HEK293T (cell line): ENCODE data around the gene RUVBL2.

Experiments
- CTCF ChIA-PET: fragments of 350-600 bp; formaldehyde crosslinking; extraction: SDS; loops from one replicate; lab custom pipeline; 2021; ENCODE audit warnings: antibody characterized with exemption, inconsistent platforms; lab: Yijun Ruan, JAX
- POLR2A ChIA-PET: fragments of 350-600 bp; formaldehyde crosslinking; extraction: SDS; loops from one replicate; lab custom pipeline; 2020; ENCODE audit warnings: antibody characterized with exemption, inconsistent platforms; lab: Yijun Ruan, JAX
- DNase-seq: peaks from one replicate; pipeline ENCODE4 v3.0.0; 2012; ENCODE audit warnings: mixed read lengths; ENCODE audit errors: extremely low spot score
- ARNT ChIP-seq: fragments of 450-650 bp; IDR thresholded peaks from 2 replicates; pipeline ENCODE4 v1.6.1; 2017; ENCODE audit warnings: mild to moderate bottlenecking
- BHLHE40 ChIP-seq: fragments of 450-650 bp; IDR thresholded peaks from 2 replicates; pipeline ENCODE4 v1.6.1; 2016; ENCODE audit warnings: mild to moderate bottlenecking, moderate library complexity, borderline replicate concordance
- CTBP1 ChIP-seq: fragments of 450-650 bp; IDR thresholded peaks from 2 replicates; pipeline ENCODE4 v1.6.1; 2016; ENCODE audit warnings: borderline replicate concordance
- ELF4 ChIP-seq: fragments of 450-650 bp; IDR thresholded peaks from 2 replicates; pipeline ENCODE4 v1.6.1; 2017; ENCODE audit warnings: antibody characterized with exemption
- FOXA1 ChIP-seq: fragments of 450-650 bp; IDR thresholded peaks from 2 replicates; pipeline ENCODE4 v1.6.1; 2016; ENCODE audit warnings: mild to moderate bottlenecking
- FOXK2 ChIP-seq: fragments of 450-650 bp; IDR thresholded peaks from 2 replicates; pipeline ENCODE4 v1.6.1; 2016; ENCODE audit warnings: mild to moderate bottlenecking
- FOXM1 ChIP-seq: fragments of 450-650 bp; IDR thresholded peaks from 2 replicates; pipeline ENCODE4 v1.6.1; 2017; ENCODE audit warnings: mild to moderate bottlenecking, borderline replicate concordance
- HDGF ChIP-seq: fragments of 450-650 bp; IDR thresholded peaks from 2 replicates; pipeline ENCODE4 v1.6.1; 2017; ENCODE audit warnings: antibody characterized with exemption, borderline replicate concordance
- L3MBTL2 ChIP-seq: fragments of 450-650 bp; conservative IDR thresholded peaks from 2 replicates; pipeline ENCODE4 v1.6.1; 2016; ENCODE audit warnings: mild to moderate bottlenecking
- LEF1 ChIP-seq: fragments of 450-650 bp; IDR thresholded peaks from 2 replicates; pipeline ENCODE4 v1.6.1; 2017; ENCODE audit warnings: mild to moderate bottlenecking, borderline replicate concordance
- NFRKB ChIP-seq: fragments of 450-650 bp; IDR thresholded peaks from 2 replicates; pipeline ENCODE4 v1.6.1; 2016; ENCODE audit warnings: mild to moderate bottlenecking, moderate library complexity
- SP1 ChIP-seq: fragments of 450-650 bp; IDR thresholded peaks from 2 replicates; pipeline ENCODE4 v1.6.1; 2017
- SUZ12 ChIP-seq: fragments of 450-650 bp; IDR thresholded peaks from 2 replicates; pipeline ENCODE4 v1.6.1; 2016; ENCODE audit warnings: mild to moderate bottlenecking
- TARDBP ChIP-seq: fragments of 450-650 bp; IDR thresholded peaks from 2 replicates; pipeline ENCODE4 v1.6.1; 2016
- ZNF384 ChIP-seq: fragments of 450-650 bp; IDR thresholded peaks from 2 replicates; pipeline ENCODE4 v1.6.1; 2016
- TF ChIP-seq, protein P1 (sequence below): fragments of 450-650 bp; IDR thresholded peaks from 2 replicates; pipeline ENCODE4 v1.6.1; 2016

The RUVBL2 gene

DNA sequence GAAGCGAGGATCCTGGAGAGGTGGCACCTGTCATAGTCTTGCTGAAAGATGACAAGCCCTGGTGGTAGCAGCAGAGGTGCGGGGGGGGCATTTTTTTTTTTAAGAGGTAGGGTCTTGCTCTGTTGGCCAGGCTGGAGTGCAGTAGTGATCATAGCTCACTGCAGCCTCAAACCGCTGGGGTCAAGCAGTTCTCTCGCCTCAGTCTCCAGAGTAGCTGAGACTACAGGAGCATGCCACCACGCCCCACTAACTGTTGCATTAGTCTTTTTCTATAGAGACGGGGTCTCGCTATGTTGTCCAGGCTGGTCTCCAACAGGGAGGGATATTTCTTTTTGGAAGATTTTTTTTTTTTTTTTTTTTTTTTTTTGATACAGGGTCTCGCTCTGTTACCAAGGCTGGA is 35.7 kb upstream of the RUVBL2 start:
- POLR2A ChIA-PET, result no interaction called here
- TF ChIP-seq FOXK2 (no peak), SUZ12 (no peak), HDGF (no peak), LEF1 (no peak), BHLHE40 (no peak), ARNT (no peak), L3MBTL2 (no peak), ZNF384 (no peak), NFRKB (no peak), CTBP1 (no peak), FOXM1 (no peak), FOXA1 (no peak), TARDBP (no peak), SP1 (no peak)
- TF ChIP-seq, protein P1, sequence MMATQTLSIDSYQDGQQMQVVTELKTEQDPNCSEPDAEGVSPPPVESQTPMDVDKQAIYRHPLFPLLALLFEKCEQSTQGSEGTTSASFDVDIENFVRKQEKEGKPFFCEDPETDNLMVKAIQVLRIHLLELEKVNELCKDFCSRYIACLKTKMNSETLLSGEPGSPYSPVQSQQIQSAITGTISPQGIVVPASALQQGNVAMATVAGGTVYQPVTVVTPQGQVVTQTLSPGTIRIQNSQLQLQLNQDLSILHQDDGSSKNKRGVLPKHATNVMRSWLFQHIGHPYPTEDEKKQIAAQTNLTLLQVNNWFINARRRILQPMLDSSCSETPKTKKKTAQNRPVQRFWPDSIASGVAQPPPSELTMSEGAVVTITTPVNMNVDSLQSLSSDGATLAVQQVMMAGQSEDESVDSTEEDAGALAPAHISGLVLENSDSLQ, result no peak
- CTCF ChIA-PET, result no interaction called here
- no peak for DNase-seq

DNA sequence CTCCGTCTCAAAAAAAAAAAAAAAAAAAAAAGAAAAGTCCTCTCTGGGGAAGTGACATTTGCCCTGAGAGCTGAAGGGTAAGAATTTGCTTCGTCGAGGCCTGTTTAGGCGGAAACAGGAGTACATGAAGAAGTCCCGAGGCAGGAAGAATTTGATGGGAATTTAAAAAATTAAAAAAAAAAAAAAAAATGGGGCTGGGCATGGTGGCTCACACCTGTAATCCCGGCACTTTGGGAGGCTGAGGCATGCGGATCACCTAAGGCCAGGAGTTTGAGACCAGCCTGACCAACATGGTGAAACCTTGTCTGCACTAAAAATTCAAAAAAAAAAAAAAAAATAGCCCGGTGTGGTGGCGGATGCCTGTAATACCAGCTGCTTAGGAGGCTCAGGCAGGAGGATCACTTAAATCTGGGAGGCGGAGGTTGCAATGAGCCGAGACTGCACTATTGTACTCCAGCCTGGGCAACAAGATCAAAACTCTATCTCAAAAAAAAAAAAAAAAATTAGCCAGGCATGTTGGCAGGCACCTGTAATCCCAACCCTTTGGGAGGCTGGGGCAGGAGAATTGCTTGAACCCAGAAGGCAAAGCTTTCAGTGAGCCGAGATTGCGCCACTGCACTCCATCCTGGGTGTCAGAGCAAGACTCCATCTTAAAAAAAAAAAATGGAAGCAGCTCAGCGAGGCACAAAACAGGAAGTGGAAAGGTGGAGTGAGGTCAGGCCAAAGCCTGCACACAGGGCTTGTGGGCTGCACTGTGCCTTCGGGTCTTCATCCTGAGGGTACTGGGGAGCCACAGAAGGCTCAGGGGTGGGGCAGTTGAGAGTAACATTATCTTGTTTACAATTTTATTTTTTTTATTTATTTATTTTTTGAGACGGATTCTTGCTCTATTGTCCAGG is 34.1 kb upstream of the RUVBL2 start:
- POLR2A ChIA-PET, result no interaction called here
- no peak for DNase-seq
- CTCF ChIA-PET, result interaction anchor here (0.6 to 0.9 kb wide), 2 partner anchors 11 to 114 kb away, joined by 3 read pairs; no protein-coding TSS in a partner anchor
- TF ChIP-seq LEF1, result no peak
- TF ChIP-seq ELF4, result no peak
- TF ChIP-seq, protein P1, result no peak
- no peak for TF ChIP-seq TARDBP
- no peak for TF ChIP-seq SUZ12
- TF ChIP-seq BHLHE40, result no peak
- TF ChIP-seq NFRKB, result no peak
- TF ChIP-seq SP1, result no peak
- no peak for TF ChIP-seq FOXA1
- TF ChIP-seq HDGF, result no peak
- no peak for TF ChIP-seq ARNT
- TF ChIP-seq FOXK2, result no peak
- no peak for TF ChIP-seq FOXM1
- no peak for TF ChIP-seq ZNF384
- TF ChIP-seq L3MBTL2, result no peak
- TF ChIP-seq CTBP1, result no peak

DNA sequence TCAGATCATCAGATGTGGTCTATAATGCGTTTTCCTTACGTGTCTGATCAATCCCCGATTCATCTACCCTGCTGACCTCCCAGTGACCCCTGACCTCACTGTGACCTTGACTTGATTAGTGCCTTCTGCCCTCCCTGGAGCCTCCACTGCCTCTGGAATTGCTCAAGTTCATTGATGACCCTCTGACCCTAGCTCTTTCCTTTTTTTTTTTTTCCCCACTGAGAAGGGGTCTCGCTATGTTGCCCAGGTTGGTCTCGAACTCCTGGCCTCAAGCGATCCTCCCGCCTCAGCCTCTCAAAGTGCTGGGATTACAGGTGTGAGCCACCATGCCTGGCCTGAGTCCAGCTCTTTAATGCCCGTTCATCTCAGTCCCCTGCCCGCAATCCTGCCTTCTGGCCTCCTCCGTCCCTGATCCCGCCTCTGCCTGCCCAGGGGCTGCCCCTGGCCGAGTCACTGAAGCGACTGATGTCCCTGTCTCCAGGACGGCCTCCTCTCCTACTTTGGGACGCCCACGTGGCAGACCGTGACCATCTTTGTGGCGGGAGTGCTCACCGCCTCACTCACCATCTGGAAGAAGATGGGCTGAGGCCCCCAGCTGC is 32.5 kb upstream of the RUVBL2 start:
- TF ChIP-seq SUZ12 (no peak), L3MBTL2 (0 out of 2 replicates have a peak, but pooled peaks have one; percentile 15), ARNT (no peak)
- CTCF ChIA-PET, result interaction anchor here (1.1 to 1.6 kb wide), 2 partner anchors 10 to 166 kb away, joined by 3 to 7 read pairs; no protein-coding TSS in a partner anchor
- POLR2A ChIA-PET, result interaction anchor here (1.3 to 1.5 kb wide), 2 partner anchors 87 to 89 kb away, joined by 6 to 9 read pairs; partner anchors contain the start of gene PPP1R15A
- no peak for DNase-seq

DNA sequence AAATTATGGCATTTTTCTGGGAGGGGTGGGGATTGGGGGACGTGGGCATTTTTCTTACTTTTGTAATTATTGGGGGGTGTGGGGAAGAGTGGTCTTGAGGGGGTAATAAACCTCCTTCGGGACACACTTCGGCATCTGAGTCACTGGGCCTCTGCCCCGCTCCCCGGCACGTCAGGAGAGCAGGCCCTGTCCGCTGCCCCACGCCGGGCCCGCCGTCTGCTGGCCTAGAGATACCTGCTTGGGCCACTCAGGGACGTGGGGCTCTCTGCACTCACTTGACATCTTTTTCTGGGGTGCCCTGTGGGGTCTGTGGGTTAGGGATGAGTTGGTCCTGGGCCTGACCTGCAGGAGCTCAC is 32.0 kb upstream of the RUVBL2 start:
- DNase-seq, result no peak
- ChIA-PET POLR2A (interaction anchor here (0.5 to 1.5 kb wide), 3 partner anchors 88 to 714 kb away, joined by 3 to 9 read pairs (median 6); partner anchors contain the start of gene PPP1R15A), CTCF (interaction anchor here (1.1 to 1.6 kb wide), 2 partner anchors 9 to 166 kb away, joined by 3 to 7 read pairs; no protein-coding TSS in a partner anchor)
- no peak for TF ChIP-seq FOXA1
- no peak for TF ChIP-seq HDGF
- no peak for TF ChIP-seq TARDBP
- TF ChIP-seq ARNT, result no peak
- TF ChIP-seq SP1, result no peak
- no peak for TF ChIP-seq FOXM1
- no peak for TF ChIP-seq NFRKB
- no peak for TF ChIP-seq ELF4
- no peak for TF ChIP-seq FOXK2
- TF ChIP-seq SUZ12, result no peak
- no peak for TF ChIP-seq BHLHE40
- TF ChIP-seq LEF1, result no peak
- no peak for TF ChIP-seq L3MBTL2
- TF ChIP-seq CTBP1, result no peak
- no peak for TF ChIP-seq ZNF384
- TF ChIP-seq, protein P1, result no peak

DNA sequence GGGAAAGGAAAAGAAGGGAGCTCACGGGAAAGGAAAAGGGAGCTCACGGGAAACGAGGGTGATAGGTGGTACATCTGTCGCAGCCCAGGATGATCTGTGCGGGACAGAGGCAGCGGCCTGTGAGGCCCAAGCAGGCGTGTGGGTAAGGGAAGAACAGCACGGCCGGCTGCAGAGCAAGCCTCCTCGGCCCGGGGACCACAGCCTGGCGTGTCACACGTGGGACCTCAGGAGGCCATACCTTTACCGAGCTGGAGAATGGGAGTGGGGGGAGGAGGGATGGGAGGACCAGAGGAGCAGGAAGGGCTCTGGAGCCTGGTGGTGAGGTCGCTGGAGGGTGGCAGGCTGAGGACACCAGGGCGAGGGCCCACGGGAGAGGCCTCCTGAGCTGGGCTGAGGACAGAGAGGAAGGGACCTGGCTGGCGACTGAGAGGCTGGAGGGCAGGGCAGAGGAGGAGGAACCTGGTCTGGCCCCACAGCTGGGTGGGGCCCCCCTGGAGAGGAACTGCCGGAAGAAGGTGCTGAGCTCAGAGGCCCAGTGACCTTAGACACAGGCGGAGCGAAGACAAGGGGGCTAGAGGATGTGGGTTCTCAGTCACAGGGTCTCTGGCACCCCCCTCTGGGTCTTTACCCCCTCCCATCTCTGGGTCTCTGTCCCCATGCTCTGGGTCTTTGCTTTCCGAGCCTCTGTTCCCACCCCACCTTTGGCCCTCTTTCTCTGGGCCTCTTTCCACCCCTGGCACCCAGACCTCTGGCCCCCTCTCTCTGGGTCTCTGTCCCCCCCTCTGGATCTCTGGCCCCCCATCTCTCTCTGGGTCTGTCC is 31.4 kb upstream of the RUVBL2 start:
- no peak for TF ChIP-seq ELF4
- TF ChIP-seq, protein P1, result peak; percentile 23; the same call in 1 of the 2 replicates
- DNase-seq, result no peak
- ChIA-PET CTCF (interaction anchor here (1.1 to 1.6 kb wide), 2 partner anchors 9 to 167 kb away, joined by 3 to 7 read pairs; no protein-coding TSS in a partner anchor), POLR2A (interaction anchor here (0.5 to 1.5 kb wide), 3 partner anchors 88 to 714 kb away, joined by 3 to 9 read pairs (median 6); partner anchors contain the start of gene PPP1R15A)
